Ectodermal cell (in vitro differentiated cells): Measurements from ENCODE around the gene PTF1A.
"Not testable (repeated sequence)": the region's sequence is repeated elsewhere in the genome, so short reads cannot be mapped to it uniquely, and the experiment has no call there.

Source experiments
- H3K27ac ChIP-seq: 2 replicates; pipeline ENCODE4 v1.7.0; 2013; ENCODE audit warnings: mild to moderate bottlenecking, low read depth, low read length; ENCODE audit not compliant: insufficient read depth, poor library complexity, severe bottlenecking
- H3K27me3 ChIP-seq: 2 replicates; pipeline ENCODE4 v1.7.0; 2013; ENCODE audit warnings: mild to moderate bottlenecking, low read length; ENCODE audit not compliant: insufficient read depth, control insufficient read depth, poor library complexity, severe bottlenecking
- H3K36me3 ChIP-seq: one replicate; pipeline ENCODE4 v1.7.0; 2013; ENCODE audit warnings: low read length; ENCODE audit not compliant: control insufficient read depth, insufficient read depth
- H3K4me1 ChIP-seq: one replicate; pipeline ENCODE4 v1.7.0; 2013; ENCODE audit warnings: low read length; ENCODE audit not compliant: control insufficient read depth, insufficient read depth
- H3K4me3 ChIP-seq: 2 replicates; pipeline ENCODE4 v1.7.0; 2013; ENCODE audit warnings: low read depth, low read length, control low read depth; ENCODE audit not compliant: insufficient read depth
- H3K9me3 ChIP-seq: 2 replicates; pipeline ENCODE4 v1.7.0; 2013; ENCODE audit warnings: mild to moderate bottlenecking, low read length, moderate library complexity; ENCODE audit not compliant: control insufficient read depth
- WGBS, 2 experiments: methylation state at CpG; one replicate each; pipeline ENCODE4 v1.1.7; 2013; ENCODE audit warnings: missing lambda C conversion rate in 2 of 2; 5-methylcytosine and 5-hydroxymethylcytosine counted together

The PTF1A gene

GRCh38 chr10:23204773-23205172 is 12.7 kb downstream of the PTF1A start:
- no peaks in the 10 kb centered on the region for H3K9me3 ChIP-seq
- peaks cover 14% of the 10 kb centered on the region for H3K4me1 ChIP-seq
- H3K36me3 ChIP-seq: no peaks in the 10 kb centered on the region
- WGBS, 2 experiments: 5 to 13% methylated on average over 10 of the region's 10 CpGs
- peaks cover 65% of the 10 kb centered on the region for H3K27me3 ChIP-seq
- no peak overlapping the region for H3K4me3 ChIP-seq
- no peak overlapping the region for H3K27ac ChIP-seq

- 73% methylated on average over 3 of the region's 3 CpGs for WGBS, 2 experiments
- H3K36me3 ChIP-seq: no peaks in the 10 kb centered on the region
- peaks cover 14% of the 10 kb centered on the region for H3K4me1 ChIP-seq
- H3K27ac ChIP-seq: no peak overlapping the region
- H3K9me3 ChIP-seq: no peaks in the 10 kb centered on the region
- H3K4me3 ChIP-seq: no peak overlapping the region
- H3K27me3 ChIP-seq: peaks cover 52% of the 10 kb centered on the region
Observed at GRCh38 chr10:23205972-23206642, 14.0 kb downstream of the PTF1A start.

- H3K27me3 ChIP-seq: no peaks in the 10 kb centered on the region
- WGBS, 2 experiments: no CpG with 5 or more reads among the region's 1 CpG
Observed at GRCh38 chr10:23217471-23217870, 25.4 kb downstream of the PTF1A start.

GRCh38 chr10:23230582-23230981 is 38.5 kb downstream of the PTF1A start:
- H3K4me3 ChIP-seq: no peak overlapping the region
- H3K27ac ChIP-seq: no peak overlapping the region
- no peaks in the 10 kb centered on the region for H3K4me1 ChIP-seq
- H3K36me3 ChIP-seq: no peaks in the 10 kb centered on the region
- H3K27me3 ChIP-seq: no peaks in the 10 kb centered on the region
- no peaks in the 10 kb centered on the region for H3K9me3 ChIP-seq
- WGBS, 2 experiments: 100% methylated on average over 1 of the region's 1 CpG; no CpG with 5 or more reads in 1 of the 2 experiments

More at GRCh38 chr10:23217471-23217870, 25.4 kb downstream of the PTF1A start:
- Histone ChIP-seq H3K36me3 (no peaks in the 10 kb centered on the region), H3K9me3 (no peaks in the 10 kb centered on the region), H3K27ac (no peak overlapping the region), H3K4me1 (no peaks in the 10 kb centered on the region), H3K4me3 (no peak overlapping the region)

- H3K36me3 ChIP-seq: no peaks in the 10 kb centered on the region
- H3K9me3 ChIP-seq: no peaks in the 10 kb centered on the region
- H3K4me1 ChIP-seq: no peaks in the 10 kb centered on the region
- H3K27ac ChIP-seq: no peak overlapping the region
- 83 to 91% methylated on average over 2 to 3 of the region's 3 CpGs for WGBS, 2 experiments
- no peak overlapping the region for H3K4me3 ChIP-seq
- H3K27me3 ChIP-seq: no peaks in the 10 kb centered on the region
Observed at GRCh38 chr10:23238015-23238414, 45.9 kb downstream of the PTF1A start.

GRCh38 chr10:23241779-23242178 is 49.7 kb downstream of the PTF1A start:
- 83 to 88% methylated on average over 1 of the region's 1 CpG for WGBS, 2 experiments
- H3K4me1 ChIP-seq, H3K4me3 ChIP-seq, H3K9me3 ChIP-seq, H3K27ac ChIP-seq, H3K36me3 ChIP-seq, H3K27me3 ChIP-seq: not testable (repeated sequence)
